ENCODE measurements around the gene ATP6V0D1.

GRCh38 chr16:67489401-67490083 lies 8.6 kb upstream of the ATP6V0D1 start:
- TF ChIP-seq YY1 (IDR thresholded peaks at IDR 0.05; ENCODE audit: insufficient read depth, insufficient read length) (no peak), ZNF274 (IDR thresholded peaks at IDR 0.05; ENCODE audit: low read depth, low read length) (no peak)

Measured in NT2/D1 (cell line).